Measurements from ENCODE around the gene OSBPL7. TPM values are rescaled to one million over a fixed set of nuclear protein-coding genes. Genes with fewer than 3 reads are reported as not detected.

The OSBPL7 gene
- polyA plus RNA-seq, 1 donor (not counting 4 experiments of a cell fraction or from before 2014, with no cell fraction given): 1.9 TPM

DNA sequence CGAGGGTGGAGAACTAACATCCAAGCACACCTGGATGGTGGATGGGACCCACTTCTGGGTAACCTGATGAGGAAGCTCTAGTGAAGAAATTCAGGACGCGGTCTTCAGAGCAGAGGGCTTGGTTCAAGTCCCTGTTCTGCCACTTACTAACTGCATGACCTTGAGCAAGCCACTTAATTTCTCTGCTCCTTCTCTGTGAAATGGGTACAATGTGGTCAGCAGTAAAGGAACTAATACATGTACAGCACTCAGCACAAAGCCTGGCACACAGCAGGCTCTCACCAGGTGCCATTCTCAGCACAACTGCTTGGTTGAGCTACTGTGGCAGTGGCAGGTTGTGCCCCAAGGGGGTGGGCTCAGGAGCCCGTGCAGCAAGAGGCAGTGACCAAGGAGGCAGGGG, 1.9 kb upstream of the OSBPL7 start:
- Histone ChIP-seq H3K4me1 (ENCODE audit: control insufficient read depth, extremely low read depth, insufficient read depth, low read length) (peaks cover 15% of the 10 kb centered on the region), H3K27ac (ENCODE audit: control insufficient read depth, insufficient read depth, low read length) (no peak overlapping the region), H3K4me3 (ENCODE audit: control insufficient read depth in 2 of 3, extremely low read depth in 1 of 3, insufficient read depth in 2 of 3, low read depth in 1 of 3, low read length in 3 of 3) (no peak overlapping the region), H2AFZ (ENCODE audit: control insufficient read depth, low read length) (no peak overlapping the region), H3K9me1 (ENCODE audit: control insufficient read depth, extremely low read depth, insufficient read depth, low read length) (no peaks in the 10 kb centered on the region), H3K9ac (ENCODE audit: control insufficient read depth, extremely low read depth, insufficient read depth, low read length) (no peak overlapping the region), H3K27me3 (ENCODE audit: control insufficient read depth, extremely low read depth, insufficient read depth, low read length) (no peaks in the 10 kb centered on the region), H3K36me3 (ENCODE audit: control insufficient read depth in 2 of 2, extremely low read depth in 1 of 2, insufficient read depth in 2 of 2, low read length in 2 of 2) (peaks cover 21 to 25% of the 10 kb centered on the region in 2 experiments), H3K79me2 (ENCODE audit: control insufficient read depth, insufficient read depth, low read length) (peaks cover 3% of the 10 kb centered on the region), H3K4me2 (ENCODE audit: control insufficient read depth, extremely low read depth, insufficient read depth, low read depth, low read length) (no peak overlapping the region), H4K20me1 (ENCODE audit: control insufficient read depth, extremely low read depth, insufficient read depth, low read length) (no peaks in the 10 kb centered on the region), H3K9me3 (ENCODE audit: control insufficient read depth, low read depth, low read length) (no peaks in the 10 kb centered on the region)
- no peak for DNase-seq (ENCODE audit: low read depth, low spot score)
- no peak for TF ChIP-seq EZH2 (IDR thresholded peaks at IDR 0.05; ENCODE audit: low read length)
- TF ChIP-seq, protein P1, sequence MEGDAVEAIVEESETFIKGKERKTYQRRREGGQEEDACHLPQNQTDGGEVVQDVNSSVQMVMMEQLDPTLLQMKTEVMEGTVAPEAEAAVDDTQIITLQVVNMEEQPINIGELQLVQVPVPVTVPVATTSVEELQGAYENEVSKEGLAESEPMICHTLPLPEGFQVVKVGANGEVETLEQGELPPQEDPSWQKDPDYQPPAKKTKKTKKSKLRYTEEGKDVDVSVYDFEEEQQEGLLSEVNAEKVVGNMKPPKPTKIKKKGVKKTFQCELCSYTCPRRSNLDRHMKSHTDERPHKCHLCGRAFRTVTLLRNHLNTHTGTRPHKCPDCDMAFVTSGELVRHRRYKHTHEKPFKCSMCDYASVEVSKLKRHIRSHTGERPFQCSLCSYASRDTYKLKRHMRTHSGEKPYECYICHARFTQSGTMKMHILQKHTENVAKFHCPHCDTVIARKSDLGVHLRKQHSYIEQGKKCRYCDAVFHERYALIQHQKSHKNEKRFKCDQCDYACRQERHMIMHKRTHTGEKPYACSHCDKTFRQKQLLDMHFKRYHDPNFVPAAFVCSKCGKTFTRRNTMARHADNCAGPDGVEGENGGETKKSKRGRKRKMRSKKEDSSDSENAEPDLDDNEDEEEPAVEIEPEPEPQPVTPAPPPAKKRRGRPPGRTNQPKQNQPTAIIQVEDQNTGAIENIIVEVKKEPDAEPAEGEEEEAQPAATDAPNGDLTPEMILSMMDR (optimal IDR thresholded peaks at IDR 0.05 in 1 of 3, IDR thresholded peaks at IDR 0.05 in 1 of 3, conservative IDR thresholded peaks at IDR 0.05 in 1 of 3; ENCODE audit: extremely low read depth in 1 of 3, insufficient read depth in 2 of 3, low read length in 3 of 3): no peak
- no peak for FAIRE-seq
- dilution Hi-C loops (cut with MboI; ENCODE audit: extremely low pct_ligation_motif_present, low sequenced_read_pairs): no loop called here

DNA sequence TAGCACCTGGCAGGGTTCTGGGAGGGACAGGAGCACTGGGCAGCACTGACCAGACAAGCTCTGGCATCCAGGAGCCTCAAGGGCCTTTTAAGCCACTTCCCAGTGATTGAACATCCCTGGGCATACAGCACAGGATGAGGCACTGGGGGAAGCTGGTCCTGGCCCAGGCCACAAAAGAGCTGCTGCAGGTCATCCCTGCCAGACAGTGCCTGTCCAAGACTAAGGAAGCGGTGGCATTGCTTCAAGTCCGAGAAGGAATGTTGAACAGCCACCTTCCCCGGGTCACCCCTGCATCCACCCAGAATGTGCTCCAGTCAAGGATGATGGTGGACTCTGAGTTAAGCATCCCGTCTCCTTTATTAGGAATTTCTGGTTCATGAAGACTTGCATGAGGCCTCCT, 1.2 kb upstream of the OSBPL7 start:
- no peaks in the 10 kb centered on the region for H4K20me1 ChIP-seq (ENCODE audit: control insufficient read depth, extremely low read depth, insufficient read depth, low read length)
- H3K9me3 ChIP-seq (ENCODE audit: control insufficient read depth, low read depth, low read length): no peaks in the 10 kb centered on the region
- no peak overlapping the region for H2AFZ ChIP-seq (ENCODE audit: control insufficient read depth, low read length)
- no peak overlapping the region for H3K9ac ChIP-seq (ENCODE audit: control insufficient read depth, extremely low read depth, insufficient read depth, low read length)
- no peaks in the 10 kb centered on the region for H3K79me2 ChIP-seq (ENCODE audit: control insufficient read depth, insufficient read depth, low read length)
- H3K4me2 ChIP-seq (ENCODE audit: control insufficient read depth, extremely low read depth, insufficient read depth, low read depth, low read length): no peak overlapping the region
- DNase-seq (ENCODE audit: low read depth, low spot score): no peak
- no peak overlapping the region for H3K27ac ChIP-seq (ENCODE audit: control insufficient read depth, insufficient read depth, low read length)
- no peak overlapping the region for H3K4me3 ChIP-seq (ENCODE audit: control insufficient read depth in 2 of 3, extremely low read depth in 1 of 3, insufficient read depth in 2 of 3, low read depth in 1 of 3, low read length in 3 of 3)
- FAIRE-seq: no peak
- no peaks in the 10 kb centered on the region for H3K9me1 ChIP-seq (ENCODE audit: control insufficient read depth, extremely low read depth, insufficient read depth, low read length)
- dilution Hi-C loops (cut with MboI; ENCODE audit: extremely low pct_ligation_motif_present, low sequenced_read_pairs): no loop called here
- peaks cover 17 to 24% of the 10 kb centered on the region in 2 experiments for H3K36me3 ChIP-seq (ENCODE audit: control insufficient read depth in 2 of 2, extremely low read depth in 1 of 2, insufficient read depth in 2 of 2, low read length in 2 of 2)
- no peaks in the 10 kb centered on the region for H3K27me3 ChIP-seq (ENCODE audit: control insufficient read depth, extremely low read depth, insufficient read depth, low read length)
- H3K4me1 ChIP-seq (ENCODE audit: control insufficient read depth, extremely low read depth, insufficient read depth, low read length): peaks cover 15% of the 10 kb centered on the region
- TF ChIP-seq, protein P1 (optimal IDR thresholded peaks at IDR 0.05 in 1 of 3, IDR thresholded peaks at IDR 0.05 in 1 of 3, conservative IDR thresholded peaks at IDR 0.05 in 1 of 3; ENCODE audit: extremely low read depth in 1 of 3, insufficient read depth in 2 of 3, low read length in 3 of 3): no peak
- TF ChIP-seq EZH2 (IDR thresholded peaks at IDR 0.05; ENCODE audit: low read length): no peak

All from keratinocyte (primary cell).